GM12873 (cell line): ENCODE data around the gene VTI1A.

ENCODE experiments used
- CTCF ChIP-seq: IDR thresholded peaks from 2 replicates; pipeline ENCODE4 v1.5.1; 2012; ENCODE audit warnings: low read depth, mild to moderate bottlenecking, moderate library complexity, low read length, control low read depth; ENCODE audit not compliant: insufficient read depth; ENCODE audit errors: missing control alignments

Gene VTI1A

GRCh38 chr10:112712536-112712935 is 265.5 kb downstream of the VTI1A start:
- no peak for TF ChIP-seq CTCF

GRCh38 chr10:112713411-112713810 is 266.4 kb downstream of the VTI1A start:
- no peak for TF ChIP-seq CTCF

- no peak for TF ChIP-seq CTCF
Measured at GRCh38 chr10:112715581-112715980, 268.6 kb downstream of the VTI1A start.

- TF ChIP-seq CTCF = no peak
Measured at GRCh38 chr10:112716076-112716475, 269.1 kb downstream of the VTI1A start.

- no peak for TF ChIP-seq CTCF
Measured at GRCh38 chr10:112716924-112717413, 270.0 kb downstream of the VTI1A start.

- no peak for TF ChIP-seq CTCF
Measured at GRCh38 chr10:112720178-112720577, 273.2 kb downstream of the VTI1A start.

- TF ChIP-seq CTCF = peak; percentile 53
Measured at GRCh38 chr10:112721080-112721698, 274.2 kb downstream of the VTI1A start.
